ENCODE data around the gene SUCLA2. TPM values are rescaled to one million over a fixed set of nuclear protein-coding genes. Genes with fewer than 3 reads are reported as not detected.
"Not testable (repeated sequence)": the region's sequence is repeated elsewhere in the genome, so short reads cannot be mapped to it uniquely, and the experiment has no call there.

The SUCLA2 gene
- polyA plus RNA-seq, 4 donors, result 53.5 to 91.2 (median 58.0) TPM

GRCh38 chr13:47955836-47956235 lies 45.2 kb downstream of the SUCLA2 start:
- Histone ChIP-seq H3K4me1 (ENCODE audit: control insufficient read depth in 3 of 3, insufficient read depth in 2 of 3, low read depth in 1 of 3, low read length in 2 of 3) (no peaks in the 10 kb centered on the region), H3K27me3 (ENCODE audit: control insufficient read depth in 3 of 3, insufficient read depth in 3 of 3, low read length in 3 of 3) (no peaks in the 10 kb centered on the region), H3K4me3 (ENCODE audit: low read depth in 1 of 3, low read length in 3 of 3) (no peak overlapping the region), H3K27ac (ENCODE audit: low read depth in 1 of 3, low read length in 2 of 3) (no peak overlapping the region), H3K9me3 (ENCODE audit: control insufficient read depth in 2 of 2, insufficient read depth in 1 of 2, low read depth in 1 of 2, low read length in 1 of 2) (peaks cover 0 to 23% of the 10 kb centered on the region in 2 donors), H3K36me3 (ENCODE audit: control insufficient read depth in 3 of 3, insufficient read depth in 2 of 3, low read depth in 1 of 3, low read length in 3 of 3) (peaks cover 6 to 13% (median 8%) of the 10 kb centered on the region in 3 donors)
- FAIRE-seq, result no peak
- WGBS, 3 donors, result 89 to 96% (median 91%) methylated on average over 2 of the region's 2 CpGs
- no peak for DNase-seq

GRCh38 chr13:47949799-47950198 lies 51.3 kb downstream of the SUCLA2 start:
- no peak for DNase-seq
- H3K4me3 ChIP-seq (ENCODE audit: low read depth in 1 of 3, low read length in 3 of 3), result no peak overlapping the region
- 82 to 97% (median 89%) methylated on average over 2 of the region's 2 CpGs for WGBS, 3 donors
- H3K27me3 ChIP-seq (ENCODE audit: control insufficient read depth in 3 of 3, insufficient read depth in 3 of 3, low read length in 3 of 3), result no peaks in the 10 kb centered on the region
- no peaks in the 10 kb centered on the region for H3K4me1 ChIP-seq (ENCODE audit: control insufficient read depth in 3 of 3, insufficient read depth in 2 of 3, low read depth in 1 of 3, low read length in 2 of 3)
- FAIRE-seq, result no peak
- no peaks in the 10 kb centered on the region for H3K9me3 ChIP-seq (ENCODE audit: control insufficient read depth in 2 of 2, insufficient read depth in 1 of 2, low read depth in 1 of 2, low read length in 1 of 2)
- peaks cover 2 to 9% (median 6%) of the 10 kb centered on the region in 3 donors for H3K36me3 ChIP-seq (ENCODE audit: control insufficient read depth in 3 of 3, insufficient read depth in 2 of 3, low read depth in 1 of 3, low read length in 3 of 3)
- no peak overlapping the region for H3K27ac ChIP-seq (ENCODE audit: low read depth in 1 of 3, low read length in 2 of 3)

- Histone ChIP-seq H3K36me3 (ENCODE audit: control insufficient read depth in 3 of 3, insufficient read depth in 2 of 3, low read depth in 1 of 3, low read length in 3 of 3) (peaks cover 5 to 9% (median 8%) of the 10 kb centered on the region in 3 donors), H3K27ac (ENCODE audit: low read depth in 1 of 3, low read length in 2 of 3) (no peak overlapping the region), H3K4me1 (ENCODE audit: control insufficient read depth in 3 of 3, insufficient read depth in 2 of 3, low read depth in 1 of 3, low read length in 2 of 3) (no peaks in the 10 kb centered on the region), H3K4me3 (ENCODE audit: low read depth in 1 of 3, low read length in 3 of 3) (no peak overlapping the region), H3K9me3 (ENCODE audit: control insufficient read depth in 2 of 2, insufficient read depth in 1 of 2, low read depth in 1 of 2, low read length in 1 of 2) (no peaks in the 10 kb centered on the region), H3K27me3 (ENCODE audit: control insufficient read depth in 3 of 3, insufficient read depth in 3 of 3, low read length in 3 of 3) (no peaks in the 10 kb centered on the region)
- FAIRE-seq (no peak), DNase-seq (peak; percentile 16 to 39)
- 56 to 75% (median 69%) methylated on average over 2 of the region's 2 CpGs for WGBS, 3 donors
Observed at GRCh38 chr13:47945738-47946137, 55.3 kb downstream of the SUCLA2 start.

- 27 to 74% (median 52%) methylated on average over 3 to 4 of the region's 4 CpGs for WGBS, 3 donors
- not testable (repeated sequence) for H3K9me3 ChIP-seq (ENCODE audit: control insufficient read depth in 2 of 2, insufficient read depth in 1 of 2, low read depth in 1 of 2, low read length in 1 of 2); H3K4me1 ChIP-seq (ENCODE audit: control insufficient read depth in 3 of 3, insufficient read depth in 2 of 3, low read depth in 1 of 3, low read length in 2 of 3); H3K4me3 ChIP-seq (ENCODE audit: low read depth in 1 of 3, low read length in 3 of 3); H3K36me3 ChIP-seq (ENCODE audit: control insufficient read depth in 3 of 3, insufficient read depth in 2 of 3, low read depth in 1 of 3, low read length in 3 of 3); FAIRE-seq; H3K27me3 ChIP-seq (ENCODE audit: control insufficient read depth in 3 of 3, insufficient read depth in 3 of 3, low read length in 3 of 3); H3K27ac ChIP-seq (ENCODE audit: low read depth in 1 of 3, low read length in 2 of 3)
- DNase-seq, result peak in 1 of 2 donors; percentile 83
Observed at GRCh38 chr13:47945146-47945545, 55.9 kb downstream of the SUCLA2 start.

GRCh38 chr13:47934371-47934770 lies 66.7 kb downstream of the SUCLA2 start:
- no peak for DNase-seq
- Histone ChIP-seq H3K27ac (ENCODE audit: low read depth in 1 of 3, low read length in 2 of 3) (no peak overlapping the region), H3K27me3 (ENCODE audit: control insufficient read depth in 3 of 3, insufficient read depth in 3 of 3, low read length in 3 of 3) (no peaks in the 10 kb centered on the region), H3K4me3 (ENCODE audit: low read depth in 1 of 3, low read length in 3 of 3) (no peak overlapping the region), H3K36me3 (ENCODE audit: control insufficient read depth in 3 of 3, insufficient read depth in 2 of 3, low read depth in 1 of 3, low read length in 3 of 3) (no peaks in the 10 kb centered on the region), H3K9me3 (ENCODE audit: control insufficient read depth in 2 of 2, insufficient read depth in 1 of 2, low read depth in 1 of 2, low read length in 1 of 2) (peaks cover 0 to 8% of the 10 kb centered on the region in 2 donors), H3K4me1 (ENCODE audit: control insufficient read depth in 3 of 3, insufficient read depth in 2 of 3, low read depth in 1 of 3, low read length in 2 of 3) (no peaks in the 10 kb centered on the region)
- WGBS, 3 donors, result 75 to 84% (median 76%) methylated on average over 5 of the region's 5 CpGs
- no peak for FAIRE-seq

- no peak for FAIRE-seq
- 62 to 64% (median 62%) methylated on average over 5 of the region's 5 CpGs for WGBS, 3 donors
Observed at GRCh38 chr13:47932950-47933923, 67.8 kb downstream of the SUCLA2 start.

GRCh38 chr13:47930649-47931165 lies 70.4 kb downstream of the SUCLA2 start:
- H3K4me1 ChIP-seq (ENCODE audit: control insufficient read depth in 3 of 3, insufficient read depth in 2 of 3, low read depth in 1 of 3, low read length in 2 of 3), result no peaks in the 10 kb centered on the region
- no peaks in the 10 kb centered on the region for H3K27me3 ChIP-seq (ENCODE audit: control insufficient read depth in 3 of 3, insufficient read depth in 3 of 3, low read length in 3 of 3)
- FAIRE-seq, result no peak
- no peaks in the 10 kb centered on the region for H3K9me3 ChIP-seq (ENCODE audit: control insufficient read depth in 2 of 2, insufficient read depth in 1 of 2, low read depth in 1 of 2, low read length in 1 of 2)
- DNase-seq, result no peak
- no peak overlapping the region for H3K4me3 ChIP-seq (ENCODE audit: low read depth in 1 of 3, low read length in 3 of 3)
- no peak overlapping the region for H3K27ac ChIP-seq (ENCODE audit: low read depth in 1 of 3, low read length in 2 of 3)
- 65 to 83% (median 76%) methylated on average over 1 of the region's 1 CpG for WGBS, 3 donors
- no peaks in the 10 kb centered on the region for H3K36me3 ChIP-seq (ENCODE audit: control insufficient read depth in 3 of 3, insufficient read depth in 2 of 3, low read depth in 1 of 3, low read length in 3 of 3)

More at GRCh38 chr13:47932950-47933923, 67.8 kb downstream of the SUCLA2 start:
- Histone ChIP-seq H3K4me1 (ENCODE audit: control insufficient read depth in 3 of 3, insufficient read depth in 2 of 3, low read depth in 1 of 3, low read length in 2 of 3) (no peaks in the 10 kb centered on the region), H3K27me3 (ENCODE audit: control insufficient read depth in 3 of 3, insufficient read depth in 3 of 3, low read length in 3 of 3) (no peaks in the 10 kb centered on the region), H3K9me3 (ENCODE audit: control insufficient read depth in 2 of 2, insufficient read depth in 1 of 2, low read depth in 1 of 2, low read length in 1 of 2) (peaks cover 0 to 8% of the 10 kb centered on the region in 2 donors), H3K4me3 (ENCODE audit: low read depth in 1 of 3, low read length in 3 of 3) (no peak overlapping the region), H3K36me3 (ENCODE audit: control insufficient read depth in 3 of 3, insufficient read depth in 2 of 3, low read depth in 1 of 3, low read length in 3 of 3) (no peaks in the 10 kb centered on the region), H3K27ac (ENCODE audit: low read depth in 1 of 3, low read length in 2 of 3) (no peak overlapping the region)
- DNase-seq, result no peak

- no peak overlapping the region for H3K4me3 ChIP-seq (ENCODE audit: low read depth in 1 of 3, low read length in 3 of 3)
- 82 to 91% (median 90%) methylated on average over 3 of the region's 3 CpGs for WGBS, 3 donors
- FAIRE-seq, result no peak
Observed at GRCh38 chr13:47929156-47929555, 71.9 kb downstream of the SUCLA2 start.

More at GRCh38 chr13:47929156-47929555, 71.9 kb downstream of the SUCLA2 start:
- H3K9me3 ChIP-seq (ENCODE audit: control insufficient read depth in 2 of 2, insufficient read depth in 1 of 2, low read depth in 1 of 2, low read length in 1 of 2), result no peaks in the 10 kb centered on the region
- H3K4me1 ChIP-seq (ENCODE audit: control insufficient read depth in 3 of 3, insufficient read depth in 2 of 3, low read depth in 1 of 3, low read length in 2 of 3), result no peaks in the 10 kb centered on the region
- H3K36me3 ChIP-seq (ENCODE audit: control insufficient read depth in 3 of 3, insufficient read depth in 2 of 3, low read depth in 1 of 3, low read length in 3 of 3), result no peaks in the 10 kb centered on the region
- H3K27ac ChIP-seq (ENCODE audit: low read depth in 1 of 3, low read length in 2 of 3), result no peak overlapping the region
- no peak for DNase-seq
- H3K27me3 ChIP-seq (ENCODE audit: control insufficient read depth in 3 of 3, insufficient read depth in 3 of 3, low read length in 3 of 3), result no peaks in the 10 kb centered on the region

Data from small intestine (tissue), 7 donors.